Panc1 (cell line): Measurements from ENCODE around the gene SMAGP. TPM values are rescaled to one million over a fixed set of nuclear protein-coding genes. Genes with fewer than 3 reads are reported as not detected.

ENCODE experiments used
- ATAC-seq: fragments of 200-7000 bp; cut with Tn5 transposase; 2 replicates; pipeline ENCODE4 v1.9.1; 2020; ENCODE audit warnings: mild to moderate bottlenecking, moderate library complexity
- BruUV-seq: library from RNA; stranded (reverse); fragments of 400-500 nt; replicated peaks from 2 replicates; lab custom pipeline; 2021; lab: Mats Ljungman, UMichigan
- CTCF ChIA-PET: fragments of 300-600 bp; sonication (Branson Sonifier 250); formaldehyde crosslinking; loops from one replicate; lab custom pipeline; 2022; ENCODE audit warnings: antibody characterized with exemption; lab: Charles Lee
- POLR2A ChIA-PET: fragments of 300-600 bp; sonication (Branson Sonifier 250); formaldehyde crosslinking; loops from one replicate; lab custom pipeline; 2022; ENCODE audit warnings: antibody characterized with exemption; lab: Charles Lee
- DNase-seq: peaks from one replicate; pipeline ENCODE4 v3.0.0-alpha.2; 2010; ENCODE audit warnings: low read depth, low spot score
- H3K27ac ChIP-seq: 2 replicates; pipeline ENCODE4 v1.5.1; 2011; ENCODE audit warnings: mild to moderate bottlenecking, low read length, inconsistent platforms
- H3K27me3 ChIP-seq: fragments of 200-500 bp; sonication (Bioruptor generic); 2 replicates; pipeline ENCODE4 v1.6.0; 2014; ENCODE audit warnings: low read length, inconsistent platforms; ENCODE audit not compliant: control insufficient read depth, insufficient read depth
- H3K36me3 ChIP-seq: fragments of 200-500 bp; sonication (Bioruptor generic); 2 replicates; pipeline ENCODE4 v1.5.1; 2014; ENCODE audit warnings: inconsistent platforms, mild to moderate bottlenecking, low read length, moderate library complexity; ENCODE audit not compliant: control insufficient read depth, insufficient read depth
- H3K4me1 ChIP-seq: 2 replicates; pipeline ENCODE4 v1.5.1; 2011; ENCODE audit warnings: inconsistent platforms, mild to moderate bottlenecking, low read length, moderate library complexity; ENCODE audit not compliant: control insufficient read depth, insufficient read depth
- H3K4me3 ChIP-seq, 2 experiments: 2 replicates each; pipeline ENCODE4 v1.5.1; 2011 to 2012; ENCODE audit warnings: low read depth in 2 of 2, low read length in 2 of 2, mild to moderate bottlenecking in 2 of 2, inconsistent platforms in 1 of 2, moderate library complexity in 1 of 2
- H3K9me3 ChIP-seq: fragments of 200-500 bp; sonication (Bioruptor generic); 2 replicates; pipeline ENCODE4 v1.5.1; 2014; ENCODE audit warnings: low read depth, mild to moderate bottlenecking, inconsistent platforms, low read length, moderate library complexity; ENCODE audit not compliant: control insufficient read depth, insufficient read depth
- POLR2AphosphoS5 ChIP-seq: IDR thresholded peaks from 2 replicates; pipeline ENCODE4 v1.6.1; 2012; ENCODE audit warnings: mild to moderate bottlenecking, low read depth, low read length, moderate library complexity
- SIN3A ChIP-seq: IDR thresholded peaks from 2 replicates; pipeline ENCODE4 v1.6.1; 2012; ENCODE audit warnings: low read depth, mild to moderate bottlenecking, low read length, moderate library complexity, borderline replicate concordance; ENCODE audit not compliant: insufficient read depth
- TCF7L2 ChIP-seq: IDR thresholded peaks from 2 replicates; pipeline ENCODE4 v1.6.1; 2011; ENCODE audit warnings: mild to moderate bottlenecking, low read depth, low read length, inconsistent platforms
- in situ Hi-C: cut with HindIII; loops from 2 replicates; pipeline ENCODE4 v1.10.0; 2016; ENCODE audit warnings: low sequenced_read_pairs, low pct_unique_long_range_greater_than_20kb
- intact Hi-C: fragments of 100-400 bp; cut with micrococcal nuclease; formaldehyde crosslinking; loops from one replicate; pipeline ENCODE4 v1.10.0; 2022; ENCODE audit not compliant: unreplicated experiment
- total RNA-seq: library from RNA; stranded (reverse); gene quantifications from one replicate; pipeline ENCODE4 v1.2.1, GENCODE V29; 2021; ENCODE audit not compliant: unreplicated experiment
- TF ChIP-seq, protein P1 (sequence below): fragments of 450-650 bp; IDR thresholded peaks from 2 replicates; pipeline ENCODE4 v1.5.1; 2017; ENCODE audit warnings: mild to moderate bottlenecking
- TF ChIP-seq, protein P2 (sequence below), 2 experiments: IDR thresholded peaks; 2 replicates each; pipeline ENCODE4 v1.6.1; 2011 to 2012; ENCODE audit warnings: low read depth in 2 of 2, control low read depth in 1 of 2, low read length in 1 of 2, mild to moderate bottlenecking in 1 of 2, moderate library complexity in 1 of 2; ENCODE audit not compliant: insufficient read depth in 1 of 2

SMAGP gene
- total RNA-seq, 1 experiment from 2014 or later: 2.4 TPM

DNA sequence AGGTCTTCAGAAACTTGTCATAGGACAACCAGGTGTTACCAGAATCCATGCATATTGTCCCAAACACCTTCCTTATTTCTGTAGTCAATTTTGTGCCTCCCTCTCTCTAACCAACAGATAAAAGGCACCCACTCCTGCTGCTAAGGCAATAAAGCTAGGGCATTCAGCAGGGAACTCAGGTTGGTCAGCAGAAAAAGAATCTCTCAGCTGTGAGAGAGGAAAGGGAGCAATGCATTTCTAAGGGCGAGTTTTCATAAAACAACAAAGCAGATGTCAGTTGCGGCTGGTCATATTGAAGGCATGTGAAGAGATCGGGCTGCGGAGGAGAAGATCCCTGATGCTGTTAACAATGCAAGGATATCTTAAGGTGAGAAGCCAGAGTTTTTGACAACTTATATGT, 45.0 kb downstream of the SMAGP start:
- Histone ChIP-seq H3K9me3 (no peaks in the 10 kb centered on the region), H3K27me3 (no peaks in the 10 kb centered on the region), H3K27ac (no peak overlapping the region), H3K4me3 (no peak overlapping the region), H3K4me1 (peaks cover 4% of the 10 kb centered on the region; the same call in 1 of the 2 replicates), H3K36me3 (no peaks in the 10 kb centered on the region)
- no TSS peak for BruUV-seq
- ATAC-seq (no peak), DNase-seq (no peak)
- CTCF ChIA-PET: no interaction called here
- POLR2A ChIA-PET: interaction anchor here (0.6 kb wide), 1 partner anchor 13 kb away, joined by 4 read pairs; the partner anchor contains the start of gene DAZAP2
- TF ChIP-seq TCF7L2: no peak
- no peak for TF ChIP-seq POLR2AphosphoS5
- TF ChIP-seq, protein P1, sequence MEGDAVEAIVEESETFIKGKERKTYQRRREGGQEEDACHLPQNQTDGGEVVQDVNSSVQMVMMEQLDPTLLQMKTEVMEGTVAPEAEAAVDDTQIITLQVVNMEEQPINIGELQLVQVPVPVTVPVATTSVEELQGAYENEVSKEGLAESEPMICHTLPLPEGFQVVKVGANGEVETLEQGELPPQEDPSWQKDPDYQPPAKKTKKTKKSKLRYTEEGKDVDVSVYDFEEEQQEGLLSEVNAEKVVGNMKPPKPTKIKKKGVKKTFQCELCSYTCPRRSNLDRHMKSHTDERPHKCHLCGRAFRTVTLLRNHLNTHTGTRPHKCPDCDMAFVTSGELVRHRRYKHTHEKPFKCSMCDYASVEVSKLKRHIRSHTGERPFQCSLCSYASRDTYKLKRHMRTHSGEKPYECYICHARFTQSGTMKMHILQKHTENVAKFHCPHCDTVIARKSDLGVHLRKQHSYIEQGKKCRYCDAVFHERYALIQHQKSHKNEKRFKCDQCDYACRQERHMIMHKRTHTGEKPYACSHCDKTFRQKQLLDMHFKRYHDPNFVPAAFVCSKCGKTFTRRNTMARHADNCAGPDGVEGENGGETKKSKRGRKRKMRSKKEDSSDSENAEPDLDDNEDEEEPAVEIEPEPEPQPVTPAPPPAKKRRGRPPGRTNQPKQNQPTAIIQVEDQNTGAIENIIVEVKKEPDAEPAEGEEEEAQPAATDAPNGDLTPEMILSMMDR: no peak
- no peak for TF ChIP-seq SIN3A
- TF ChIP-seq, protein P2, sequence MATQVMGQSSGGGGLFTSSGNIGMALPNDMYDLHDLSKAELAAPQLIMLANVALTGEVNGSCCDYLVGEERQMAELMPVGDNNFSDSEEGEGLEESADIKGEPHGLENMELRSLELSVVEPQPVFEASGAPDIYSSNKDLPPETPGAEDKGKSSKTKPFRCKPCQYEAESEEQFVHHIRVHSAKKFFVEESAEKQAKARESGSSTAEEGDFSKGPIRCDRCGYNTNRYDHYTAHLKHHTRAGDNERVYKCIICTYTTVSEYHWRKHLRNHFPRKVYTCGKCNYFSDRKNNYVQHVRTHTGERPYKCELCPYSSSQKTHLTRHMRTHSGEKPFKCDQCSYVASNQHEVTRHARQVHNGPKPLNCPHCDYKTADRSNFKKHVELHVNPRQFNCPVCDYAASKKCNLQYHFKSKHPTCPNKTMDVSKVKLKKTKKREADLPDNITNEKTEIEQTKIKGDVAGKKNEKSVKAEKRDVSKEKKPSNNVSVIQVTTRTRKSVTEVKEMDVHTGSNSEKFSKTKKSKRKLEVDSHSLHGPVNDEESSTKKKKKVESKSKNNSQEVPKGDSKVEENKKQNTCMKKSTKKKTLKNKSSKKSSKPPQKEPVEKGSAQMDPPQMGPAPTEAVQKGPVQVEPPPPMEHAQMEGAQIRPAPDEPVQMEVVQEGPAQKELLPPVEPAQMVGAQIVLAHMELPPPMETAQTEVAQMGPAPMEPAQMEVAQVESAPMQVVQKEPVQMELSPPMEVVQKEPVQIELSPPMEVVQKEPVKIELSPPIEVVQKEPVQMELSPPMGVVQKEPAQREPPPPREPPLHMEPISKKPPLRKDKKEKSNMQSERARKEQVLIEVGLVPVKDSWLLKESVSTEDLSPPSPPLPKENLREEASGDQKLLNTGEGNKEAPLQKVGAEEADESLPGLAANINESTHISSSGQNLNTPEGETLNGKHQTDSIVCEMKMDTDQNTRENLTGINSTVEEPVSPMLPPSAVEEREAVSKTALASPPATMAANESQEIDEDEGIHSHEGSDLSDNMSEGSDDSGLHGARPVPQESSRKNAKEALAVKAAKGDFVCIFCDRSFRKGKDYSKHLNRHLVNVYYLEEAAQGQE (IDR thresholded peaks at IDR 0.05; ENCODE audit: insufficient read depth in 1 of 2, low read depth in 2 of 2, low read length in 1 of 2): no peak
- intact Hi-C loops (no loop called here), in situ Hi-C loops (no loop called here)

GRCh38 chr12:51224625-51225024, 45.6 kb downstream of the SMAGP start:
- in situ Hi-C loops: no loop called here
- H3K4me1 ChIP-seq: peaks cover 4% of the 10 kb centered on the region; the same call in 1 of the 2 replicates

More at GRCh38 chr12:51224625-51225024, 45.6 kb downstream of the SMAGP start:
- POLR2A ChIA-PET: no interaction called here
- DNase-seq: no peak
- Histone ChIP-seq H3K27me3 (no peaks in the 10 kb centered on the region), H3K4me3 (no peak overlapping the region), H3K27ac (no peak overlapping the region), H3K9me3 (no peaks in the 10 kb centered on the region), H3K36me3 (no peaks in the 10 kb centered on the region)
- BruUV-seq: no TSS peak
- CTCF ChIA-PET: no interaction called here
- intact Hi-C loops: no loop called here
- no peak for TF ChIP-seq POLR2AphosphoS5
- TF ChIP-seq TCF7L2: no peak
- TF ChIP-seq, protein P2 (IDR thresholded peaks at IDR 0.05; ENCODE audit: insufficient read depth in 1 of 2, low read depth in 2 of 2, low read length in 1 of 2): no peak
- no peak for TF ChIP-seq SIN3A
- TF ChIP-seq, protein P1: no peak
- ATAC-seq: no peak
